GM23338 (cell line): Measurements from ENCODE around the gene DIABLO. TPM values are rescaled to one million over a fixed set of nuclear protein-coding genes. Genes with fewer than 3 reads are reported as not detected.

Experiments used
- ATAC-seq: fragments of 200-7000 bp; cut with Tn5 transposase; 3 replicates; pipeline ENCODE4 v1.9.1; 2020
- DNase-seq: peaks from one replicate; pipeline ENCODE4 v3.0.0-alpha.2; 2015; ENCODE audit warnings: low spot score
- H2AFZ ChIP-seq: fragments of 200-600 bp; sonication (generic); 2 replicates; pipeline ENCODE4 v1.8.0; 2016; ENCODE audit warnings: antibody characterized with exemption, mild to moderate bottlenecking, moderate library complexity
- H3F3A ChIP-seq: fragments of 200-600 bp; sonication (generic); replicated peaks from 2 replicates; pipeline ENCODE4 v1.8.0; 2017; ENCODE audit warnings: antibody characterized with exemption, mixed run types, low read depth
- H3K27ac ChIP-seq: fragments of 200-600 bp; sonication (generic); 2 replicates; pipeline ENCODE4 v1.6.1; 2016; ENCODE audit warnings: low read depth
- H3K27me3 ChIP-seq: fragments of 200-600 bp; sonication (generic); 2 replicates; pipeline ENCODE4 v1.8.0; 2016; ENCODE audit warnings: mild to moderate bottlenecking, mixed run types, moderate library complexity; ENCODE audit not compliant: insufficient read depth
- H3K36me3 ChIP-seq: fragments of 200-600 bp; sonication (generic); 2 replicates; pipeline ENCODE4 v1.8.0; 2016; ENCODE audit warnings: mild to moderate bottlenecking; ENCODE audit not compliant: insufficient read depth
- H3K4me1 ChIP-seq: fragments of 200-600 bp; sonication (generic); 2 replicates; pipeline ENCODE4 v1.8.0; 2016; ENCODE audit warnings: mild to moderate bottlenecking, moderate library complexity; ENCODE audit not compliant: insufficient read depth
- H3K4me2 ChIP-seq: fragments of 200-600 bp; sonication (generic); 2 replicates; pipeline ENCODE4 v1.7.1; 2017; ENCODE audit warnings: mixed run types
- H3K4me3 ChIP-seq: fragments of 200-600 bp; sonication (generic); 2 replicates; pipeline ENCODE4 v1.6.1; 2016; ENCODE audit warnings: mixed run types
- H3K79me2 ChIP-seq: fragments of 200-600 bp; sonication (generic); replicated peaks from 2 replicates; pipeline ENCODE4 v1.8.0; 2017; ENCODE audit warnings: mild to moderate bottlenecking; ENCODE audit not compliant: insufficient read depth
- H3K9me2 ChIP-seq: fragments of 200-600 bp; sonication (generic); 2 replicates; pipeline ENCODE4 v1.8.0; 2017; ENCODE audit not compliant: insufficient read depth
- H4K20me1 ChIP-seq: fragments of 200-600 bp; sonication (generic); replicated peaks from 2 replicates; pipeline ENCODE4 v1.8.0; 2017; ENCODE audit warnings: mild to moderate bottlenecking; ENCODE audit not compliant: insufficient read depth
- H3K27ac Mint-ChIP-seq: 2 replicates; pipeline ENCODE4 v1.8.0; 2020; ENCODE audit warnings: inconsistent platforms, mild to moderate bottlenecking, moderate library complexity, mixed read lengths
- H3K27me3 Mint-ChIP-seq: 3 replicates; pipeline ENCODE4 v1.8.0; 2022; ENCODE audit warnings: low read depth, mild to moderate bottlenecking, moderate library complexity, mixed read lengths, inconsistent platforms; ENCODE audit not compliant: insufficient read depth, poor library complexity
- H3K36me3 Mint-ChIP-seq: 3 replicates; pipeline ENCODE4 v1.8.0; 2021; ENCODE audit warnings: low read depth, mild to moderate bottlenecking, inconsistent platforms, moderate library complexity, mixed read lengths
- H3K4me1 Mint-ChIP-seq: 3 replicates; pipeline ENCODE4 v1.8.0; 2020; ENCODE audit warnings: mild to moderate bottlenecking, inconsistent platforms, mixed read lengths
- H3K4me3 Mint-ChIP-seq: 3 replicates; pipeline ENCODE4 v1.8.0; 2021; ENCODE audit warnings: moderate library complexity, mild to moderate bottlenecking, inconsistent platforms, mixed read lengths
- H3K9me3 Mint-ChIP-seq: 3 replicates; pipeline ENCODE4 v1.8.0; 2020; ENCODE audit warnings: moderate library complexity, mild to moderate bottlenecking, inconsistent platforms, mixed read lengths
- CREB1 ChIP-seq: fragments of 250-450 bp; sonication (Bioruptor Pico); IDR thresholded peaks from 2 replicates; pipeline ENCODE4 v1.5.0; 2020; ENCODE audit warnings: low read depth, mild to moderate bottlenecking, moderate library complexity
- CTCF ChIP-seq, 2 experiments: fragments of 200-600 bp in 1 of 2; sonication (generic) in 1 of 2; conservative IDR thresholded peaks; 2 replicates each; pipeline versions ENCODE4 v1.5.1 to v1.6.1; 2016 to 2017; ENCODE audit warnings: antibody characterized with exemption in 2 of 2, low read depth in 2 of 2, mild to moderate bottlenecking in 2 of 2, moderate library complexity in 1 of 2
- ETS1 ChIP-seq: IDR thresholded peaks from 2 replicates; pipeline ENCODE4 v1.6.1; 2016; ENCODE audit warnings: antibody characterized with exemption
- EZH2 ChIP-seq: fragments of 200-600 bp; sonication (generic); IDR thresholded peaks from one replicate; pipeline ENCODE4 v1.8.0; 2017; ENCODE audit warnings: antibody characterized with exemption, mild to moderate bottlenecking, low read depth; ENCODE audit not compliant: unreplicated experiment
- EZH2phosphoT487 ChIP-seq: fragments of 200-600 bp; sonication (generic); IDR thresholded peaks from one replicate; pipeline ENCODE4 v1.8.1; 2018; ENCODE audit warnings: antibody characterized with exemption; ENCODE audit not compliant: unreplicated experiment
- JUNB ChIP-seq: IDR thresholded peaks from one replicate; pipeline ENCODE4 v1.6.1; 2016; ENCODE audit warnings: antibody characterized with exemption; ENCODE audit not compliant: unreplicated experiment
- NANOG ChIP-seq: IDR thresholded peaks from 2 replicates; pipeline ENCODE4 v1.6.1; 2016; ENCODE audit warnings: antibody characterized with exemption, borderline replicate concordance
- POLR2AphosphoS5 ChIP-seq: IDR thresholded peaks from 2 replicates; pipeline ENCODE4 v1.6.1; 2016; ENCODE audit warnings: antibody characterized with exemption, low read depth
- REST ChIP-seq: IDR thresholded peaks from one replicate; pipeline ENCODE4 v1.6.1; 2018; ENCODE audit warnings: antibody characterized with exemption; ENCODE audit not compliant: unreplicated experiment
- ZNF114 ChIP-seq: fragments of 250-450 bp; sonication (Bioruptor Pico); IDR thresholded peaks from 2 replicates; pipeline ENCODE4 v1.5.0; 2020; ENCODE audit warnings: mild to moderate bottlenecking, moderate library complexity
- ZNF331 ChIP-seq: fragments of 250-450 bp; sonication (Bioruptor Pico); IDR thresholded peaks from 2 replicates; pipeline ENCODE4 v1.5.0; 2020; ENCODE audit warnings: low read depth, mild to moderate bottlenecking, moderate library complexity
- polyA plus RNA-seq: library from polyadenylated mRNA; unstranded; fragments of >200 nt; fragmentation: Nextera tagmentation; extraction: Ambion mirVana; gene quantifications from 2 replicates; pipeline ENCODE4 v1.2.1, GENCODE V29; 2016
- total RNA-seq: library from RNA; depleted of rRNA; stranded (reverse); fragments of >200 nt; shearing (Covaris generic); gene quantifications from 2 replicates; pipeline ENCODE4 v1.2.3, GENCODE V29; 2014

The DIABLO gene
- total and polyA plus RNA-seq, 2 experiments from 2014 or later = 72.0 to 82.7 TPM

GRCh38 chr12:122185079-122185478 is 40.8 kb downstream of the DIABLO start (continued):
- TF ChIP-seq ZNF331 (CRISPR knock-in tag) (no peak), CTCF (conservative IDR thresholded peaks at IDR 0.05; ENCODE audit: low read depth in 2 of 2) (no peak)

- Mint-ChIP-seq H3K4me1 (peaks cover 6% of the 10 kb centered on the region; the same call in 2 of the 3 replicates), H3K4me3 (peak overlapping the region; percentile 72), H3K36me3 (no peaks in the 10 kb centered on the region), H3K27me3 (peaks cover 24% of the 10 kb centered on the region), H3K9me3 (no peaks in the 10 kb centered on the region), H3K27ac (no peak overlapping the region)
- H2AFZ ChIP-seq = no peak overlapping the region; the same call in 1 of the 2 replicates
- no peaks in the 10 kb centered on the region for H3K79me2 ChIP-seq
- no peaks in the 10 kb centered on the region for H3F3A ChIP-seq
- ATAC-seq = no peak
- H3K4me2 ChIP-seq = no peak overlapping the region
- no peak overlapping the region for H3K27ac ChIP-seq
- H3K4me3 ChIP-seq = no peak overlapping the region
- H3K4me1 ChIP-seq = no peaks in the 10 kb centered on the region
- no peaks in the 10 kb centered on the region for H4K20me1 ChIP-seq
- H3K27me3 ChIP-seq = peaks cover 16% of the 10 kb centered on the region
- H3K36me3 ChIP-seq = no peaks in the 10 kb centered on the region
- DNase-seq = no peak
- no peaks in the 10 kb centered on the region for H3K9me2 ChIP-seq
- TF ChIP-seq EZH2 (no peak), REST (no peak), ZNF331 (CRISPR knock-in tag) (no peak), ZNF114 (CRISPR knock-in tag) (no peak), CTCF (conservative IDR thresholded peaks at IDR 0.05; ENCODE audit: low read depth in 2 of 2) (no peak), ETS1 (no peak), POLR2AphosphoS5 (no peak), JUNB (no peak), NANOG (no peak), EZH2phosphoT487 (no peak), CREB1 (no peak)
Measured at GRCh38 chr12:122184517-122184916, 41.3 kb downstream of the DIABLO start.
